Measurements from ENCODE around the gene RAD9A. TPM values are rescaled to one million over a fixed set of nuclear protein-coding genes. Genes with fewer than 3 reads are reported as not detected.

RAD9A gene
- total RNA-seq, 4 donors from 2014 or later, result 5.5 to 18.0 (median 10.4) TPM

- DNase-seq (ENCODE audit: low spot score), result no peak
- TF ChIP-seq CTCF (IDR thresholded peaks at IDR 0.05), result no peak
- ATAC-seq (ENCODE audit: low FRiP score), result no peak
These were observed 42.0 kb downstream of the RAD9A start for GRCh38 chr11:67433536-67434394.

DNA sequence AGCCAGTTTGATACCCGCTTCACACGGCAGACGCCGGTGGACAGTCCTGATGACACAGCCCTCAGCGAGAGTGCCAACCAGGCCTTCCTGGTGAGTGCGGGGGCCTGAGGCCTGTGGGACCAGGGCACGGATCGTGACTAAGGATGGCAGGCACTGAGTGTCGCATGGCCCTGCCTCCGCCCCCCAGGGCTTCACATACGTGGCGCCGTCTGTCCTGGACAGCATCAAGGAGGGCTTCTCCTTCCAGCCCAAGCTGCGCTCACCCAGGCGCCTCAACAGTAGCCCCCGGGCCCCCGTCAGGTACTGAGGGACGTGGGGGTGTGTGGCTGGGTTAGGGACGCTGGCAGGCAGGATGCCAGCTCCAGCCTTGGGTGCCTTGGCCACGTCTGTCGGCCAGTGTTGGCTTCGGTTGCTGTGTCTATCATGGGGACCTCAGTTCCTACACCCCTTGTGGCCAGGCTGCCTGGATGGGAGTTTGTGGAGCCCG is 42.7 kb downstream of the RAD9A start:
- TF ChIP-seq CTCF (IDR thresholded peaks at IDR 0.05), result no peak
- DNase-seq (ENCODE audit: low spot score), result no peak
- no peak for ATAC-seq (ENCODE audit: low FRiP score)

- ATAC-seq (ENCODE audit: low FRiP score) (no peak), DNase-seq (ENCODE audit: low spot score) (no peak)
- no peak for TF ChIP-seq CTCF (IDR thresholded peaks at IDR 0.05)
These were observed 43.4 kb downstream of the RAD9A start for GRCh38 chr11:67435031-67435726.

GRCh38 chr11:67435727-67436458 is 44.1 kb downstream of the RAD9A start:
- no peak for ATAC-seq (ENCODE audit: low FRiP score)
- no peak for TF ChIP-seq CTCF (IDR thresholded peaks at IDR 0.05)
- no peak for DNase-seq (ENCODE audit: low spot score)

- ATAC-seq (ENCODE audit: low FRiP score) (no peak), DNase-seq (ENCODE audit: low spot score) (no peak)
- TF ChIP-seq CTCF (IDR thresholded peaks at IDR 0.05), result no peak
These were observed 44.8 kb downstream of the RAD9A start for GRCh38 chr11:67436459-67437081.

DNA sequence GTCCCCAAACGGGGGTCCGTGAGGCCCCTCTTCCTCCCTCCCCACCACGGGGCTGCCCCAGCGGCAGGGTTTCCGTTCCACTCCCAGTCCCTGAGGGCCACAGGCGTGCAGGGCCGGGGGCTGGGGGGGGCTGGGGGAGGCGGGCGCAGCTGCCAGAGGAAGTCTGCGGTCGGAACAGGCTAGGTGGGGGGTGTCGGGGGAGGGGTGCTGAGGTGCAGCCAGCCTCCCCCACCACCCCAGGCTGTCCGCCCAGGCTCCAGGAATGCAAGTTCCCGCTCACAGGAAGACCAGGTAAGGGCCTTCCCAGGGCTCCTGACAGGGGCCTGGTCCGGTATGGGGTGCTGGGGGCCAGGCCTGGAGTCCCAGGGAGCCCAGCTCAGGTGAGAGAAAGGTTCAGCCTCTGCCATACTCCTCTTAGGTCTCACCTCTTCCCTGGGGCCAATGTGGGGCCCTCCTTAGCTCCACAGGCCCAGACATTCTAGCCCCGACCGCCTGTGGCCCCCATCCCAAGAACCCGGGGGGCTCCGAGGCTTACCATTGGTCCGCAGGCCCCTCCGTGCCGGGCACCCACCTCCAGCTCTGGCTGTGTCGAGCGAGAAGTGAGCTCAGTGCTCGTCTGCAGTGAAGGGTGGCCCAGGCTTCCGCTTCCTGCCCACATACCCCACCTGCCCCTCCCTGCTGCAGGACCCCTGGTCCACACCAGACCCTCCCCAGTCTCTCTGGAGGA is 45.5 kb downstream of the RAD9A start, which contains the start of gene PTPRCAP:
Gene PTPRCAP, minus strand, starts transcription at position 601 of the 727 bp plus-strand sequence. Its CDS starts 63 bp downstream, at position 538.
- DNase-seq (ENCODE audit: low spot score) (no peak), ATAC-seq (ENCODE audit: low FRiP score) (no peak)
- TF ChIP-seq CTCF (IDR thresholded peaks at IDR 0.05), result no peak

All from omental fat pad (tissue), 4 donors.